GM12875 (cell line): ENCODE measurements around the gene LY86.

Source experiments
- H3K4me3 ChIP-seq: one replicate; pipeline ENCODE4 v1.5.1; 2011; ENCODE audit warnings: low read depth, low read length, control low read depth
- CTCF ChIP-seq: IDR thresholded peaks from 2 replicates; pipeline ENCODE4 v1.5.1; 2011; ENCODE audit warnings: low read depth, mild to moderate bottlenecking, control low read depth, inconsistent platforms, low read length, moderate library complexity, borderline replicate concordance; ENCODE audit not compliant: insufficient read depth

The LY86 gene

DNA sequence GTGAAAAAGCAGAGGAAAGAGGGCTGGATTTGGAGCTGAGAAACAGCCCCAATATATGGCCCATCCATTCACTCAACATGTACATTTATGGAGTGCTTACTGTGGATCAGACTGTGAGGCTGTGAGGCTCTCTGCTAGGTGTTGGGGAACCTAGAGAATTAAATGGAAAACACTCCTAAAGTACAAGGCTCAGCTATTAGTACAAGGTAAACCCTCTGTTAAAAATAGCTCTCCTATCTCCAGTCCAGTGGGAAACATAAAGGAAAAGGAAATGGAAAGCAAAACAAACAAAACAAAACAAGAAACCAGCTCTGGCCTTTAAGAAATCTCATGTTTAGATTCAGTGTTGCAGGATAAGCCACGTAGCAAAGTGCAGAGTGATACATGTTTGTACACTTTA, 35.0 kb downstream of the LY86 start:
- no peak overlapping the region for H3K4me3 ChIP-seq
- no peak for TF ChIP-seq CTCF

DNA sequence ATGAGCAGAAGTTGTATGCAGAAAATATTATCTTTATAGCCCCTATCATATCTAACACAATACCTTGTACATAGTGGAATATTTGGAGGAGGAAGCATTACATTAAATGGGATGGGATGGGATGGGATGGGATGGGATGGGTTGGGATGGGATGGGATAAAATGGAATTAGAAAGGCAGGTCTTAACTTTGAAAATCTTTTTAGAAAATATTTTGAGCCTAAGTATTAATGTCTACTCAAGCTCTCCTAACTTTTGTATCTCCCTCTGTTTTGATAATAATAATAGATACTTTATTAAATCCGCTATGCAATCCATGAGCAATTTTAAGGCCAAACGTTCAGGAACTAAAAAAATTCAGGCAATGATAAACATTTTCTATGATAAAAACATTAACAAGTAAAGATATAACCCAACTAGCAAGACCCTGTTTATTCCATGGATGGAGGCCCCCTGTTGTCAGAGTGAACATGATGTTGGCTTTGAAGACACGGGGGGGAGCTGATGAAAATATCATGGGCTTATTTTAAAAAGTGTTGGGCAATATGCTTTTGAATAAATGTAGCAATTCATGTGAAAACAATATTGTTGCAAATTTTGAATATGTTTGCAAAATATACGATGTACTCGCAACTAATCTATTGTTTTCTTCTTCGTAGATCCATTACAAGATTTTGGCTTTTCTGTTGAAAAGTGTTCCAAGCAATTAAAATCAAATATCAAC, 35.9 kb downstream of the LY86 start:
- no peak for TF ChIP-seq CTCF
- no peak overlapping the region for H3K4me3 ChIP-seq

- H3K4me3 ChIP-seq = no peak overlapping the region
- TF ChIP-seq CTCF = no peak
These were observed 37.7 kb downstream of the LY86 start for GRCh38 chr6:6626187-6626586.

- no peak overlapping the region for H3K4me3 ChIP-seq
- TF ChIP-seq CTCF = no peak
These were observed 40.9 kb downstream of the LY86 start for GRCh38 chr6:6629402-6629801.

DNA sequence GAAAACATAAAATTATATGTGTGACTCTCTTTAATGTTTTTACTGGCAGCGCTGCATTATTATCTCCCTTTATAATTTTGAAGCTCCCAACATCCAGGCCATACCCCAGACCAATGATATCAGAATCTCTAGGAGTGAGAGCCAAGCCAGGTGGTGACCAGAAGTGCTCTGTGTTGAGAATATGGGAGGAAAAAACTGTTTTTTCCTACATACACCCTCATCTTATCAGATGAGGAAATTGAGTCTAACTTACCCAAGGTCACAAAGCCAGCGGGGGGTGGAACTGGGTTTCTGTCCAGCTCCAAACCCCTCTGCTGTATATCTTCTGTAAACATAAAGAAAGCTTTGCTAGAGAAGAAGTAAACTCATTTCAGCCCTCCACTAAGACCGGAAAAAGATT, 42.5 kb downstream of the LY86 start:
- TF ChIP-seq CTCF = no peak

GRCh38 chr6:6631534-6632276, 43.2 kb downstream of the LY86 start:
- no peak for TF ChIP-seq CTCF
- no peak overlapping the region for H3K4me3 ChIP-seq

More for the DNA sequence above, 42.5 kb downstream of the LY86 start:
- H3K4me3 ChIP-seq = no peak overlapping the region
